HFFc6 (cell line): ENCODE measurements around the gene GHR. TPM values are rescaled to one million over a fixed set of nuclear protein-coding genes. Genes with fewer than 3 reads are reported as not detected.
A peak's percentile ranks its signal among the peaks of the same experiment; 100 is the strongest.

Experiments
- DNase-seq: peaks from one replicate; pipeline ENCODE4 v3.0.0-alpha.2; 2018
- H3K27ac Mint-ChIP-seq: 2 replicates; pipeline ENCODE4 v1.8.0; 2020; ENCODE audit warnings: mild to moderate bottlenecking, mixed read lengths
- H3K27me3 Mint-ChIP-seq: 2 replicates; pipeline ENCODE4 v1.8.0; 2021; ENCODE audit warnings: mild to moderate bottlenecking, moderate library complexity, mixed read lengths; ENCODE audit not compliant: insufficient read depth
- H3K36me3 Mint-ChIP-seq: 2 replicates; pipeline ENCODE4 v1.8.0; 2021; ENCODE audit warnings: low read depth, mixed read lengths
- H3K4me1 Mint-ChIP-seq: 2 replicates; pipeline ENCODE4 v1.8.0; 2020; ENCODE audit warnings: low read depth, mixed read lengths
- H3K4me3 Mint-ChIP-seq: 2 replicates; pipeline ENCODE4 v1.8.0; 2020; ENCODE audit warnings: mild to moderate bottlenecking, moderate library complexity, mixed read lengths
- H3K9me3 Mint-ChIP-seq: 2 replicates; pipeline ENCODE4 v1.8.0; 2020; ENCODE audit warnings: mild to moderate bottlenecking, mixed read lengths
- CTCF ChIP-seq: fragments of 200-600 bp; sonication (generic); IDR thresholded peaks from 2 replicates; pipeline ENCODE4 v1.5.0; 2021; ENCODE audit warnings: antibody characterized with exemption, mild to moderate bottlenecking
- total RNA-seq, 6 experiments: library from RNA; stranded (reverse); fragmentation: NEBNext Ultra II Directional; extraction: Animal tissue kit (Norgen Biotek cat#: 25700); gene quantifications; 2 replicates in 1 of 6; 3 replicates in 5 of 6; pipeline ENCODE4 v1.2.3, GENCODE V29; 2021

The GHR gene
- total RNA-seq, 6 experiments from 2014 or later = 1.3 to 2.1 (median 1.6) TPM

DNA sequence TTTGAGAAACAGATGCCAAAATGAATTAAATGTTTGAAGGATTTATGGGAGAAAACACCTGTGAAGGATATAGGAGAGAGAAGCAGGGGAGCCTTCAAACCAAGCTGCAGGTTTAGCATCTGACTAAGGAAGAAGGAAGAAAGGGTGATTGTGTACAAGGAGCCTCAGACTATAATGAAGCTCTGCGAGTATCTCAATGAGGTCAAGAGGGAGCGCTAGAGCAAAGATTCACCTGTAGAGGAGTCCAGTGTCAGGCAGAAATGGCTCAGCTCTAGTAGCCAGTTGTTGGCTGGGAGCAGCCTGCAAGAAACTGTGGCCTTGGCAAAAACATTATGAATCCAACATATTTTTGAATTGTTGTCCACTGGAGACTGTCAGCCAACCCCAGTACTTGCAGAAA is 20.0 kb upstream of the GHR start:
- H3K27me3 Mint-ChIP-seq = no peaks in the 10 kb centered on the region; the same call in 1 of the 2 replicates
- TF ChIP-seq CTCF = no peak
- no peak overlapping the region for H3K4me3 Mint-ChIP-seq
- H3K27ac Mint-ChIP-seq = no peak overlapping the region
- H3K4me1 Mint-ChIP-seq = no peaks in the 10 kb centered on the region
- no peak for DNase-seq
- H3K36me3 Mint-ChIP-seq = no peaks in the 10 kb centered on the region
- peaks cover 4% of the 10 kb centered on the region; the same call in 1 of the 2 replicates for H3K9me3 Mint-ChIP-seq

DNA sequence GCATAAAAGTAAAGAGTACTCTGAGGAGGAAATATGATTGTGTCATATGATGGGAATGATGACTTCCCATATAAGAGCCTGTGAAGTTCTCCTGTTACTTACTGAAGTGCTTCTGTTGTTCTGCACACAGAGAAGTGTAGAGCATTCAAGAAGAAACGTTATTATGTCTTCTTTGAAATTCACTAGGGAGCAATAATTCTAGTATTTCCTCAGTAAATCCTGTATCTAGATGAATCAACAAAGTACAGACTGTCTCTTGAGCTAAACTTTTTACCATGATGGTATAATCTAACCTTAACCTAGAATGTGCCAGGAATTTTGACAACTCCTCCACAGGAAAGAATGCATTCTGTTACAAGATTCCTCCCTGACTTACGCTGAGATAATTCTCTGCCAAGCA is 18.9 kb upstream of the GHR start:
- no peak overlapping the region for H3K4me3 Mint-ChIP-seq

GRCh38 chr5:42419294-42419693 is 3.9 kb upstream of the GHR start:
- TF ChIP-seq CTCF = no peak
- Mint-ChIP-seq H3K36me3 (no peaks in the 10 kb centered on the region), H3K27me3 (no peaks in the 10 kb centered on the region), H3K27ac (no peak overlapping the region), H3K4me3 (no peak overlapping the region), H3K9me3 (peaks cover 5% of the 10 kb centered on the region; the same call in 1 of the 2 replicates), H3K4me1 (no peaks in the 10 kb centered on the region)
- no peak for DNase-seq

More for the DNA sequence above, 18.9 kb upstream of the GHR start:
- Mint-ChIP-seq H3K36me3 (no peaks in the 10 kb centered on the region), H3K27ac (no peak overlapping the region), H3K9me3 (peaks cover under 1% of the 10 kb centered on the region; the same call in 1 of the 2 replicates), H3K27me3 (no peaks in the 10 kb centered on the region; the same call in 1 of the 2 replicates), H3K4me1 (no peaks in the 10 kb centered on the region)
- no peak for DNase-seq
- no peak for TF ChIP-seq CTCF

DNA sequence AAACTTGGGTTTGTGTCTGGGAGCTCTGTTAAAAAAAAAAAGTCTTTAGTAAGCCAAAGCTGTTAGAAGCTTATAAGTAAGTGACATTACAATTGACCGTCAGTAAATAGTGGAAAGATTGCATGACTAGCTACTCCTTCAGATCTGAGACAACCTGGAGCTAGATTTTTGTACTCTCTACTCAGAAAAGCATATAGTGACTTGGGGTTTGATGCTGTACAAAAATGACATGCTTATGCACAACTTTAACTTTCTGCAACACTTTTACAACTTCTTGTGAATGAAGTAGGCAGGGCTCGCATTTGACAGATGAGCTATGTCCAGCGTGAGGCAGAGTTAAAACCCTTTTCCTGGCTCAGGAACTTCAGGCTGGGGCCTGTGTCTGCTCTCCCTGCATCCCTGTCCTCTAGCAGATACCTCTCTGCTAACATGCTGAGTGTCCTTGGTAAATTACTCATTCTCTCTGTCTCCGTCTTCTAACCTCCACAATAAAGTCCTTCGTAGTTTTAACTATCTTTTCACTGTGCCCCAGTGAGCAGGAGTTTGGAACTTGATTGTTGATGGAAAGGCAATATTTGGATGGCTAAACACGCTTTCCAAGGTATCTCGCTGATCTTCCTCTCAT is 471 bp upstream of the GHR start:
- no peaks in the 10 kb centered on the region for H3K36me3 Mint-ChIP-seq
- H3K4me3 Mint-ChIP-seq = no peak overlapping the region
- no peak for TF ChIP-seq CTCF
- DNase-seq = peak; percentile 5
- no peak overlapping the region for H3K27ac Mint-ChIP-seq
- no peaks in the 10 kb centered on the region for H3K9me3 Mint-ChIP-seq
- no peaks in the 10 kb centered on the region for H3K27me3 Mint-ChIP-seq
- H3K4me1 Mint-ChIP-seq = no peaks in the 10 kb centered on the region

GRCh38 chr5:42426016-42426415 is 2.8 kb downstream of the GHR start:
- H3K36me3 Mint-ChIP-seq = no peaks in the 10 kb centered on the region
- H3K4me3 Mint-ChIP-seq = no peak overlapping the region
- DNase-seq = no peak
- no peak for TF ChIP-seq CTCF
- H3K9me3 Mint-ChIP-seq = no peaks in the 10 kb centered on the region
- H3K27me3 Mint-ChIP-seq = no peaks in the 10 kb centered on the region
- no peak overlapping the region for H3K27ac Mint-ChIP-seq
- H3K4me1 Mint-ChIP-seq = no peaks in the 10 kb centered on the region
